ENCODE measurements around the gene NATD1. TPM values are rescaled to one million over a fixed set of nuclear protein-coding genes. Genes with fewer than 3 reads are reported as not detected.

NATD1 gene
- total RNA-seq, 2 donors from 2014 or later = 4.9 to 8.4 TPM

Other genes starting within 250 kb of the NATD1 start
- gene USP22, start 210.4 kb downstream of the NATD1 start, total RNA-seq = 100 to 1,000 TPM; 158 to 177 TPM
- 1 to 10 TPM; 6.7 to 7.0 TPM for gene DHRS7B, start 126.4 kb downstream of the NATD1 start, total RNA-seq
- 10 to 100 TPM; 10.3 to 17.2 TPM for gene TMEM11, start 39.2 kb downstream of the NATD1 start, total RNA-seq
- 10 to 100 TPM; 61.2 to 73.0 TPM for gene MAP2K3, start 31.3 kb upstream of the NATD1 start, total RNA-seq
- gene KCNJ12, start 122.9 kb upstream of the NATD1 start, total RNA-seq = under 1 TPM in 1 of 2 donors, not detected in 1; 0.12 TPM